GM12878 (cell line): ENCODE measurements around the gene PKMYT1. TPM values are rescaled to one million over a fixed set of nuclear protein-coding genes. Genes with fewer than 3 reads are reported as not detected.

Experiments
- ATAC-seq: fragments of 200-7000 bp; cut with Tn5 transposase; 3 replicates; pipeline ENCODE4 v1.9.1; 2020; ENCODE audit warnings: mild to moderate bottlenecking, moderate library complexity
- BruUV-seq: library from RNA; stranded (reverse); fragments of 400-500 nt; replicated peaks from 2 replicates; lab custom pipeline; 2021; lab: Mats Ljungman, UMichigan
- CTCF ChIA-PET: fragments of 300-600 bp; sonication (Branson Sonifier 250); formaldehyde crosslinking; extraction: SDS; loops from one replicate; lab custom pipeline; 2021; ENCODE audit warnings: inconsistent platforms; lab: Yijun Ruan, JAX
- POLR2A ChIA-PET: fragments of 350-600 bp; formaldehyde crosslinking; extraction: SDS; loops from one replicate; lab custom pipeline; 2021; ENCODE audit warnings: inconsistent platforms; lab: Charles Lee
- RAD21 ChIA-PET: fragments of 300-600 bp; sonication (Branson Sonifier 250); formaldehyde crosslinking; loops from one replicate; lab custom pipeline; 2023; ENCODE audit warnings: antibody characterized with exemption; ENCODE audit not compliant: unreplicated experiment; lab: Charles Lee
- SMC1A ChIA-PET: fragments of 300-600 bp; sonication (Branson Sonifier 250); formaldehyde crosslinking; loops from one replicate; lab custom pipeline; 2023; ENCODE audit not compliant: unreplicated experiment, uncharacterized antibody; lab: Charles Lee
- DNase-seq: peaks from one replicate; pipeline ENCODE4 v3.0.0-alpha.2; 2011; ENCODE audit warnings: low read depth, low spot score
- FAIRE-seq: peaks from 3 replicates; lab custom pipeline; 2011; peaks lifted over from hg19 to GRCh38; lab: Jason Lieb, UNC
- H2AFZ ChIP-seq: 2 replicates; pipeline ENCODE4 v1.6.0; 2011; ENCODE audit warnings: low read depth, low read length, control low read depth; ENCODE audit not compliant: control insufficient read depth
- H3K27ac ChIP-seq: 2 replicates; pipeline ENCODE4 v1.5.1; 2011; ENCODE audit warnings: control low read depth; ENCODE audit not compliant: control insufficient read depth, insufficient read depth
- H3K27me3 ChIP-seq, 2 experiments: replicated peaks in 1 of 2; 2 replicates each; pipeline versions ENCODE4 v1.6.0 to v1.6.1; 2011; ENCODE audit warnings: low read length in 1 of 2; ENCODE audit not compliant: control insufficient read depth in 2 of 2, insufficient read depth in 2 of 2
- H3K36me3 ChIP-seq, 2 experiments: 2 replicates each; pipeline ENCODE4 v1.5.1; 2011; ENCODE audit warnings: low read length in 1 of 2; ENCODE audit not compliant: control insufficient read depth in 2 of 2, insufficient read depth in 2 of 2
- H3K4me1 ChIP-seq: 2 replicates; pipeline ENCODE4 v1.6.1; 2011; ENCODE audit warnings: mild to moderate bottlenecking, low read length, moderate library complexity, mixed read lengths; ENCODE audit not compliant: control insufficient read depth, insufficient read depth
- H3K4me2 ChIP-seq: 2 replicates; pipeline ENCODE4 v1.6.0; 2011; ENCODE audit warnings: control low read depth; ENCODE audit not compliant: control insufficient read depth, insufficient read depth
- H3K4me3 ChIP-seq: fragments of 200-600 bp; sonication (generic); 2 replicates; pipeline ENCODE4 v1.5.1; 2016
- H3K79me2 ChIP-seq: 2 replicates; pipeline ENCODE4 v1.6.0; 2011; ENCODE audit warnings: low read length; ENCODE audit not compliant: control insufficient read depth, insufficient read depth
- H3K9ac ChIP-seq: 2 replicates; pipeline ENCODE4 v1.8.0; 2011; ENCODE audit warnings: low read length, control low read depth, mixed read lengths; ENCODE audit not compliant: control insufficient read depth, insufficient read depth
- H3K9me3 ChIP-seq: replicated peaks from 3 replicates; pipeline ENCODE4 v1.5.1; 2011; ENCODE audit warnings: mild to moderate bottlenecking, low read length; ENCODE audit not compliant: control insufficient read depth, insufficient read depth
- H4K20me1 ChIP-seq: 2 replicates; pipeline ENCODE4 v1.6.0; 2011; ENCODE audit not compliant: control insufficient read depth, insufficient read depth
- CEBPZ ChIP-seq: fragments of 150-350 bp; IDR thresholded peaks from 2 replicates; pipeline ENCODE4 v1.6.1; 2016; ENCODE audit warnings: low read depth, low read length
- CHD2 ChIP-seq: IDR thresholded peaks from 2 replicates; pipeline ENCODE4 v1.6.1; 2011; ENCODE audit warnings: low read depth, low read length, improper control_type of control experiment, borderline replicate concordance
- CREM ChIP-seq: IDR thresholded peaks from 2 replicates; pipeline ENCODE4 v1.6.1; 2014; ENCODE audit warnings: antibody characterized with exemption, low read depth
- HDAC2 ChIP-seq: fragments of 200-600 bp; sonication (generic); IDR thresholded peaks from 2 replicates; pipeline ENCODE4 v1.6.1; 2017
- MXI1 ChIP-seq: fragments of 150-350 bp; IDR thresholded peaks from 2 replicates; pipeline ENCODE4 v1.6.1; 2011; ENCODE audit warnings: low read depth, mild to moderate bottlenecking, inconsistent platforms, low read length, improper control_type of control experiment
- NFYB ChIP-seq: IDR thresholded peaks from 2 replicates; pipeline ENCODE4 v1.6.1; 2011; ENCODE audit warnings: low read depth, mild to moderate bottlenecking, low read length, improper control_type of control experiment, moderate library complexity; ENCODE audit not compliant: insufficient read depth
- NR2C1 ChIP-seq: fragments of 450-650 bp; IDR thresholded peaks from 2 replicates; pipeline ENCODE4 v1.6.1; 2017; ENCODE audit warnings: antibody characterized with exemption, mild to moderate bottlenecking, moderate library complexity
- PBX3 ChIP-seq: IDR thresholded peaks from 2 replicates; pipeline ENCODE4 v1.6.1; 2011; ENCODE audit warnings: mild to moderate bottlenecking, low read depth, low read length, moderate library complexity; ENCODE audit not compliant: insufficient replicate concordance
- RB1 ChIP-seq: fragments of 450-650 bp; formaldehyde crosslinking; IDR thresholded peaks from 2 replicates; pipeline ENCODE4 v1.6.1; 2017; ENCODE audit warnings: mild to moderate bottlenecking, borderline replicate concordance
- SIN3A ChIP-seq: IDR thresholded peaks from 2 replicates; pipeline ENCODE4 v1.6.1; 2012; ENCODE audit warnings: low read depth, low read length, improper control_type of control experiment
- SMC3 ChIP-seq: IDR thresholded peaks from 2 replicates; pipeline ENCODE4 v1.6.1; 2011; ENCODE audit warnings: low read length, improper control_type of control experiment, borderline replicate concordance
- SREBF2 ChIP-seq: IDR thresholded peaks from 2 replicates; pipeline ENCODE4 v1.6.1; 2012; ENCODE audit warnings: mild to moderate bottlenecking, low read length
- SRF ChIP-seq, 2 experiments: IDR thresholded peaks; 2 replicates each; pipeline ENCODE4 v1.6.1; 2011; ENCODE audit warnings: low read depth in 2 of 2, low read length in 2 of 2, mild to moderate bottlenecking in 1 of 2, moderate library complexity in 1 of 2
- SUZ12 ChIP-seq: fragments of 200-600 bp; sonication (generic); IDR thresholded peaks from one replicate; pipeline ENCODE4 v1.6.1; 2018; ENCODE audit warnings: antibody characterized with exemption, mild to moderate bottlenecking; ENCODE audit not compliant: unreplicated experiment
- TBL1XR1 ChIP-seq: IDR thresholded peaks from 2 replicates; pipeline ENCODE4 v1.6.1; 2012; ENCODE audit warnings: low read depth, low read length, improper control_type of control experiment
- WGBS: methylation state at CpG from one replicate; pipeline ENCODE4 v1.1.6; 2016; ENCODE audit warnings: low lambda C conversion rate; ENCODE audit not compliant: insufficient replicate concordance, insufficient coverage; ENCODE audit errors: missing lambda C conversion rate; 5-methylcytosine and 5-hydroxymethylcytosine counted together
- in situ Hi-C: fragments of 300-500 bp; cut with MboI; formaldehyde crosslinking; loops from 9 replicates; pipeline ENCODE4 v1.14.3; 2018; ENCODE audit warnings: mixed read lengths
- intact Hi-C: fragments of 100-400 bp; cut with micrococcal nuclease; formaldehyde crosslinking; loops from one replicate; pipeline ENCODE4 v1.14.2; 2022; ENCODE audit not compliant: unreplicated experiment
- polyA plus RNA-seq, 11 experiments: library from polyadenylated mRNA; depleted of rRNA in 4 of 11; unstranded in 6 of 11; stranded (reverse) in 5 of 11; fragments of >200 nt; fragmentation: Nextera tagmentation in 4 of 11; fragmentation: Illumina TruSeq in 1 of 11; extraction: Ambion mirVana in 4 of 11; extraction: Trizol in 1 of 11; gene quantifications; 1 replicate in 1 of 11; 2 replicates in 10 of 11; pipeline versions ENCODE4 v1.2.1 to v1.2.3, GENCODE V29; 2011 to 2016; ENCODE audit warnings: inconsistent platforms in 2 of 11, missing spikeins in 2 of 11, low read depth in 1 of 11
- total RNA-seq, 4 experiments: library from RNA; depleted of rRNA in 3 of 4; stranded (reverse); fragments of >200 nt in 3 of 4; fragmentation: Illumina TruSeq in 1 of 4; extraction: Trizol in 1 of 4; gene quantifications; 2 replicates each; pipeline versions ENCODE4 v1.2.1 to v1.2.3, GENCODE V29; 2013 to 2021
- TF ChIP-seq, protein P1 (sequence below): IDR thresholded peaks from 2 replicates; pipeline ENCODE4 v1.6.1; 2012; ENCODE audit warnings: mild to moderate bottlenecking, low read depth, low read length

PKMYT1 gene
- total and polyA plus RNA-seq, 10 of the 15 experiments (the other 5 are each of a cell fraction or from before 2014, with no cell fraction given), result 4.6 to 101 (median 29.9) TPM

- peak overlapping the region; percentile 5 for H3K4me2 ChIP-seq
- peaks cover 0 to 2% of the 10 kb centered on the region in 2 experiments; a peak in 2 of 4 replicates for H3K36me3 ChIP-seq
- FAIRE-seq (no peak), DNase-seq (no peak), ATAC-seq (no peak)
- 73% methylated on average over 32 of the region's 39 CpGs for WGBS
- peaks cover 16% of the 10 kb centered on the region for H3K79me2 ChIP-seq
- SMC1A ChIA-PET, result no interaction called here
- no peaks in the 10 kb centered on the region for H4K20me1 ChIP-seq
- no peak overlapping the region for H3K9ac ChIP-seq
- no peak overlapping the region; the same call in 1 of the 2 replicates for H3K4me3 ChIP-seq
- H3K4me1 ChIP-seq, result peaks cover 41% of the 10 kb centered on the region
- intact Hi-C loops, result no loop called here
- no peak overlapping the region for H3K27ac ChIP-seq
- no TSS peak for BruUV-seq
- POLR2A ChIA-PET, result interaction anchor here (0.6 to 1.1 kb wide), 3 partner anchors 10 to 109 kb away, joined by 3 to 4 read pairs (median 3); no protein-coding TSS in a partner anchor
- H3K27me3 ChIP-seq, result no peaks in the 10 kb centered on the region
- H2AFZ ChIP-seq, result no peak overlapping the region
- H3K9me3 ChIP-seq, result no peaks in the 10 kb centered on the region
- RAD21 ChIA-PET, result interaction anchor here (0.8 to 0.9 kb wide), 2 partner anchors 9 to 84 kb away, joined by 3 read pairs; partner anchors contain the start of gene FLYWCH2
- in situ Hi-C loops, result no loop called here
- TF ChIP-seq CHD2, result no peak
- no peak for TF ChIP-seq SIN3A
- TF ChIP-seq PBX3, result no peak
- TF ChIP-seq TBL1XR1, result no peak
- TF ChIP-seq CEBPZ, result no peak
- TF ChIP-seq CREM, result no peak
- no peak for TF ChIP-seq NFYB
- no peak for TF ChIP-seq SMC3
- TF ChIP-seq SREBF2, result no peak
- no peak for TF ChIP-seq SUZ12
- TF ChIP-seq SRF (IDR thresholded peaks at IDR 0.05; ENCODE audit: low read depth in 2 of 2, low read length in 2 of 2), result no peak
- TF ChIP-seq HDAC2, result no peak
- TF ChIP-seq RB1, result no peak
- TF ChIP-seq NR2C1, result no peak
- TF ChIP-seq, protein P1, sequence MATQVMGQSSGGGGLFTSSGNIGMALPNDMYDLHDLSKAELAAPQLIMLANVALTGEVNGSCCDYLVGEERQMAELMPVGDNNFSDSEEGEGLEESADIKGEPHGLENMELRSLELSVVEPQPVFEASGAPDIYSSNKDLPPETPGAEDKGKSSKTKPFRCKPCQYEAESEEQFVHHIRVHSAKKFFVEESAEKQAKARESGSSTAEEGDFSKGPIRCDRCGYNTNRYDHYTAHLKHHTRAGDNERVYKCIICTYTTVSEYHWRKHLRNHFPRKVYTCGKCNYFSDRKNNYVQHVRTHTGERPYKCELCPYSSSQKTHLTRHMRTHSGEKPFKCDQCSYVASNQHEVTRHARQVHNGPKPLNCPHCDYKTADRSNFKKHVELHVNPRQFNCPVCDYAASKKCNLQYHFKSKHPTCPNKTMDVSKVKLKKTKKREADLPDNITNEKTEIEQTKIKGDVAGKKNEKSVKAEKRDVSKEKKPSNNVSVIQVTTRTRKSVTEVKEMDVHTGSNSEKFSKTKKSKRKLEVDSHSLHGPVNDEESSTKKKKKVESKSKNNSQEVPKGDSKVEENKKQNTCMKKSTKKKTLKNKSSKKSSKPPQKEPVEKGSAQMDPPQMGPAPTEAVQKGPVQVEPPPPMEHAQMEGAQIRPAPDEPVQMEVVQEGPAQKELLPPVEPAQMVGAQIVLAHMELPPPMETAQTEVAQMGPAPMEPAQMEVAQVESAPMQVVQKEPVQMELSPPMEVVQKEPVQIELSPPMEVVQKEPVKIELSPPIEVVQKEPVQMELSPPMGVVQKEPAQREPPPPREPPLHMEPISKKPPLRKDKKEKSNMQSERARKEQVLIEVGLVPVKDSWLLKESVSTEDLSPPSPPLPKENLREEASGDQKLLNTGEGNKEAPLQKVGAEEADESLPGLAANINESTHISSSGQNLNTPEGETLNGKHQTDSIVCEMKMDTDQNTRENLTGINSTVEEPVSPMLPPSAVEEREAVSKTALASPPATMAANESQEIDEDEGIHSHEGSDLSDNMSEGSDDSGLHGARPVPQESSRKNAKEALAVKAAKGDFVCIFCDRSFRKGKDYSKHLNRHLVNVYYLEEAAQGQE, result no peak
- TF ChIP-seq MXI1, result no peak
- CTCF ChIA-PET, result interaction anchor here (1.0 to 4.7 kb wide), 2 partner anchors 17 to 39 kb away, joined by 6 to 20 read pairs; no protein-coding TSS in a partner anchor
Measured at GRCh38 chr16:2966043-2966807, 14.0 kb downstream of the PKMYT1 start.
